Sigmoid colon (tissue), 7 donors: ENCODE data around the gene ITPR1. TPM values are rescaled to one million over a fixed set of nuclear protein-coding genes. Genes with fewer than 3 reads are reported as not detected.

Experiments
- DNase-seq: peaks from one replicate; pipeline ENCODE4 v3.0.0-alpha.2; 2019
- H3K27ac ChIP-seq, 4 donors: fragments of 200-600 bp; sonication (generic); one replicate each; pipeline ENCODE4 v1.5.1; 2016 to 2019; ENCODE audit warnings: mild to moderate bottlenecking in 1 of 4
- H3K27me3 ChIP-seq, 3 donors: fragments of 200-600 bp; sonication (generic); one replicate each; pipeline ENCODE4 v1.5.1; 2019; ENCODE audit warnings: mild to moderate bottlenecking in 1 of 3
- H3K36me3 ChIP-seq, 4 donors: fragments of 200-600 bp; sonication (generic); one replicate each; pipeline ENCODE4 v1.5.1; 2016 to 2019
- H3K4me1 ChIP-seq, 4 donors: fragments of 200-600 bp; sonication (generic); one replicate each; pipeline ENCODE4 v1.5.1; 2017 to 2019
- H3K4me3 ChIP-seq, 4 donors: fragments of 200-600 bp; sonication (generic); one replicate each; pipeline ENCODE4 v1.5.1; 2017 to 2019; ENCODE audit warnings: mild to moderate bottlenecking in 2 of 4, moderate library complexity in 1 of 4
- H3K9me3 ChIP-seq, 4 donors: fragments of 200-600 bp in 3 of 4; sonication (generic) in 3 of 4; one replicate each; pipeline versions ENCODE4 v1.5.1 to v1.6.1; 2013 to 2019
- EP300 ChIP-seq, 4 donors: sonication (generic); formaldehyde crosslinking; IDR thresholded peaks; one replicate each; pipeline ENCODE4 v1.6.1; 2017; ENCODE audit warnings: antibody characterized with exemption in 4 of 4
- POLR2A ChIP-seq, 2 donors: fragments of 450-650 bp; IDR thresholded peaks; one replicate each; pipeline ENCODE4 v1.6.1; 2016; ENCODE audit warnings: antibody characterized with exemption in 2 of 2, mild to moderate bottlenecking in 2 of 2, moderate library complexity in 2 of 2
- POLR2AphosphoS5 ChIP-seq, 4 donors: sonication (generic); formaldehyde crosslinking; IDR thresholded peaks; one replicate each; pipeline ENCODE4 v1.6.1; 2017; ENCODE audit warnings: antibody characterized with exemption in 4 of 4
- WGBS, 2 donors: extraction: QIAGEN DNeasy Blood & Tissue Kit; methylation state at CpG; one replicate each; pipeline ENCODE4 v1.1.7; 2013; 5-methylcytosine and 5-hydroxymethylcytosine counted together
- intact Hi-C: fragments of 100-400 bp; cut with DNase I; formaldehyde crosslinking; loops from one replicate; pipeline ENCODE4 v1.15.1; 2023
- polyA plus RNA-seq, 3 donors: library from polyadenylated mRNA; stranded (reverse); fragments of 200-250 nt; gene quantifications; one replicate each; pipeline ENCODE4 v1.2.3, GENCODE V29; 2013
- total RNA-seq, 4 donors: library from RNA; depleted of rRNA; stranded (reverse); fragments of >200 nt; gene quantifications; one replicate each; pipeline ENCODE4 v1.1.0, GENCODE V29; 2016
- TF ChIP-seq, protein P1 (sequence below), 4 experiments: fragments of 450-650 bp in 3 of 4; fragments of 200-600 bp in 1 of 4; IDR thresholded peaks; one replicate each; pipeline ENCODE4 v1.5.1; 2016 to 2019; ENCODE audit warnings: antibody characterized with exemption in 4 of 4, mild to moderate bottlenecking in 3 of 4, moderate library complexity in 2 of 4
- donor health status: healthy with polysubstance abuse.
- donor health status: Bipolar disorder and iron deficiency.
- donor health status: healthy.

Gene ITPR1
- total and polyA plus RNA-seq, 7 donors: 1.4 to 206 (median 111) TPM

DNA sequence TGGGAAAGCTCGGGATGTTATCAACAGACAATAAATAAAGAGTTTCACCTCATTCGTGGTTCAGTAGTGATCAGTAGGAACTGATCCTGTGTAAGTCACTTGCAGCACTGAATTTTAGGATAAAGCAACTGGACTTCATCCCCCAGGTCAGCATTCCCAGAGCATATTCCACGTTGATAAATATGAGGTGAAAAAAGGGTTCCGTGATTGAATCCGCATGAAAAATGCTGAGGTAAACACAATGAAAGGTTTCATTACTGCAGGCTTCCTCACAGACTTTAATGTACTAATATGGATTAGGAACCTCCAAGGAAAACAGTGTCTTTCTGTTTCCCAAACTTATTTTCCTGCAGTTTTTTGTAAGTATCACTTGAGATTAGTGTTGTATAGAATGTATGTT is 308.7 kb downstream of the ITPR1 start:
- no peak for TF ChIP-seq POLR2AphosphoS5 (IDR thresholded peaks at IDR 0.05)
- TF ChIP-seq, protein P1, sequence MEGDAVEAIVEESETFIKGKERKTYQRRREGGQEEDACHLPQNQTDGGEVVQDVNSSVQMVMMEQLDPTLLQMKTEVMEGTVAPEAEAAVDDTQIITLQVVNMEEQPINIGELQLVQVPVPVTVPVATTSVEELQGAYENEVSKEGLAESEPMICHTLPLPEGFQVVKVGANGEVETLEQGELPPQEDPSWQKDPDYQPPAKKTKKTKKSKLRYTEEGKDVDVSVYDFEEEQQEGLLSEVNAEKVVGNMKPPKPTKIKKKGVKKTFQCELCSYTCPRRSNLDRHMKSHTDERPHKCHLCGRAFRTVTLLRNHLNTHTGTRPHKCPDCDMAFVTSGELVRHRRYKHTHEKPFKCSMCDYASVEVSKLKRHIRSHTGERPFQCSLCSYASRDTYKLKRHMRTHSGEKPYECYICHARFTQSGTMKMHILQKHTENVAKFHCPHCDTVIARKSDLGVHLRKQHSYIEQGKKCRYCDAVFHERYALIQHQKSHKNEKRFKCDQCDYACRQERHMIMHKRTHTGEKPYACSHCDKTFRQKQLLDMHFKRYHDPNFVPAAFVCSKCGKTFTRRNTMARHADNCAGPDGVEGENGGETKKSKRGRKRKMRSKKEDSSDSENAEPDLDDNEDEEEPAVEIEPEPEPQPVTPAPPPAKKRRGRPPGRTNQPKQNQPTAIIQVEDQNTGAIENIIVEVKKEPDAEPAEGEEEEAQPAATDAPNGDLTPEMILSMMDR (IDR thresholded peaks at IDR 0.05): no peak
- no peak for TF ChIP-seq POLR2A (IDR thresholded peaks at IDR 0.05)
- TF ChIP-seq EP300 (IDR thresholded peaks at IDR 0.05): no peak
- H3K4me3 ChIP-seq: no peak overlapping the region
- H3K4me1 ChIP-seq: no peaks in the 10 kb centered on the region
- H3K36me3 ChIP-seq: peaks cover 5 to 95% (median 21%) of the 10 kb centered on the region in 4 donors
- no peaks in the 10 kb centered on the region for H3K9me3 ChIP-seq
- DNase-seq: no peak
- intact Hi-C loops: no loop called here
- H3K27me3 ChIP-seq: no peaks in the 10 kb centered on the region
- no peak overlapping the region for H3K27ac ChIP-seq
- WGBS, 2 donors: 94% methylated on average over 5 of the region's 5 CpGs

DNA sequence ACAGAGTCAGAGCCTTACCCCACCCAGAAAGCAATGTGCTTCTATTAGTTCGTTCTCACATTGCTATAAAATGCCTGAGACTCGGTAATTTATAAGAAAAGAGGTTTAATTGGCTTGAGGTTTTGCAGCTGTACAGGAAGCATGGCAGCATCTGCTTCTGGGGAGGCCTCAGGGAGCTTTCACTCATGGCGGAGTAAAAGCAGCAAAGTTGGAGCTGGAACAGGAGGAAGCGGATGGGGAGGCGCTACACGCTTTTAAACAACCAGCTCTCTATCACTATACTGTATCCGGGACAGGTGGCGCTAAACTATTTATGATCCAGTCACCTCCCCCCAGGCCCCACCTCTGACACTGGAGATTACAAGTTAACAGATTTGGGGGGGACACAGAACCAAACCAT is 309.8 kb downstream of the ITPR1 start:
- TF ChIP-seq POLR2A (IDR thresholded peaks at IDR 0.05): no peak
- TF ChIP-seq, protein P1 (IDR thresholded peaks at IDR 0.05): no peak
- Histone ChIP-seq H3K27me3 (no peaks in the 10 kb centered on the region), H3K36me3 (peaks cover 0 to 88% (median 18%) of the 10 kb centered on the region in 4 donors), H3K4me3 (no peak overlapping the region), H3K9me3 (no peaks in the 10 kb centered on the region), H3K4me1 (no peaks in the 10 kb centered on the region), H3K27ac (no peak overlapping the region)
- 96 to 98% methylated on average over 8 of the region's 8 CpGs for WGBS, 2 donors
- intact Hi-C loops: no loop called here
- DNase-seq: no peak

DNA sequence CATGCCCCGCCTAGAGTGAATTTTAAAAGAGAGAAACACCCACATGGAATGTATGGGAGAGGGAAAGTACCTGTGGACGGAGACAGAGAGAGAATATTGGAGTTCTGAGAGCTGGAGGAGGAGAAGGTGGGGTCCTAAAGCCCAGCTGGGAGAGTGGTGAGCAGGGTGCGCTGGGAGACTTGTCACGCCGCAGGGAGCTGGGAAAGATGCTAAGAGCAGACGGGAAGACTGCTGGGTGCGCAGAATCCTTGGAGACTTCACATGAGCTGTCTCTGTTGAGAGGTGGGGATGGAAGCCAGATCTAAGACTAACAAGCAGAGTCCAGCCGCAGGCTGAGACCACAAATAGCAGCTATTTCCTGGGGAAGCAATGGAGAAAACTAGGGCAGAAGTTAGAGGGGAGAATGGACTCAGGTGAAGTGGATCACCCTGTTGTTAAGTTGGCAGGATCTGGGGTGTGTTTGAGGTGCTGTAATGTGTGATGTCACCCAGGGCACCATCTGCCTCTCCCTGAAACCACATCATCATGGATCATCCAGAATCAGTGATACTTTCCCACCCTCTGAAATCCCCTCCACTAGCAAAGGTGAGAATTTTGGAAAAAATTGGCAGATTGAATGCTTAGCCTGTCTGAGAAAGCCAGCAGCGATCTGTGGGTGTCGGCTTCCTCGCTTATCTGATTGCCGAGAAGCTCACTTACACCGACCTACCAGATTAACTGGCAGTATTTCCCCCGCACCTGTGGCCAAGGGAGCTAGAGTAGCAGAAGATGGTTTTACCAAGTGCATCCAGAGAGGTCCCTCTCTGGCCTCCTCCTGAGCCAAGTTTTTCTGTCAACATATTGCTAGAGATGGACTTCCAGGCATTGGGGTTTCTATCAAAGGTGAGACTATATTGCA is 311.3 kb downstream of the ITPR1 start:
- intact Hi-C loops: no loop called here
- 94 to 95% methylated on average over 14 of the region's 14 CpGs for WGBS, 2 donors
- no peak overlapping the region for H3K4me3 ChIP-seq
- no peaks in the 10 kb centered on the region for H3K4me1 ChIP-seq
- TF ChIP-seq EP300 (IDR thresholded peaks at IDR 0.05) (no peak), POLR2AphosphoS5 (IDR thresholded peaks at IDR 0.05) (no peak), POLR2A (IDR thresholded peaks at IDR 0.05) (no peak)
- TF ChIP-seq, protein P1 (IDR thresholded peaks at IDR 0.05): no peak
- H3K36me3 ChIP-seq: peaks cover 0 to 78% (median 18%) of the 10 kb centered on the region in 4 donors
- H3K27ac ChIP-seq: no peak overlapping the region
- H3K27me3 ChIP-seq: no peaks in the 10 kb centered on the region
- no peak for DNase-seq
- H3K9me3 ChIP-seq: no peaks in the 10 kb centered on the region

DNA sequence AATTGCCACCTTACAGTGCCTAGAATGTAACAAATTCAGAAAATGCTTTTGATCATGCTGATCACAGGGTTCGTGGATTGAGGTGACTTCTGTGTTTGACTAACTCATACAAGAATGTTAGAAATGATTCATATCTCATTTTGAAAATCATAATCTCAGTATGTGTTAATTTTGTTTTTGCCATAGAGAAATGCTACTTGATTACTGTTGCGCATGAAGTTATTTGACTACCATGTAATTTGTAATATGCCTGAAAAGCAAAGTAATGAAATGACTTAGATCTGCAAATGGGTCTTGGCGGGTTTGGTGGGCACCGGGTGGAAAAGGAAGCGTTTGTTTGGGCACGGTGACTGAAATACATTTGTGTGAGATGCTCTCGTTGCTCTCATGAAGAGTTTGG is 312.5 kb downstream of the ITPR1 start:
- H3K4me3 ChIP-seq: no peak overlapping the region
- intact Hi-C loops: no loop called here
- WGBS, 2 donors: 82 to 90% methylated on average over 7 of the region's 7 CpGs
- DNase-seq: no peak
- H3K27me3 ChIP-seq: no peaks in the 10 kb centered on the region
- no peak overlapping the region for H3K27ac ChIP-seq
- H3K36me3 ChIP-seq: peaks cover 0 to 73% (median 15%) of the 10 kb centered on the region in 4 donors
- no peaks in the 10 kb centered on the region for H3K4me1 ChIP-seq
- H3K9me3 ChIP-seq: no peaks in the 10 kb centered on the region
- TF ChIP-seq POLR2AphosphoS5 (IDR thresholded peaks at IDR 0.05): no peak
- TF ChIP-seq, protein P1 (IDR thresholded peaks at IDR 0.05): no peak
- TF ChIP-seq POLR2A (IDR thresholded peaks at IDR 0.05): no peak
- TF ChIP-seq EP300 (IDR thresholded peaks at IDR 0.05): no peak
